C4-2B (cell line): ENCODE results near the gene ITGA3.

Source experiments
- CTCF ChIP-seq: fragments of 450-650 bp; conservative IDR thresholded peaks from 2 replicates; pipeline ENCODE4 v1.5.1; 2017; ENCODE audit warnings: mild to moderate bottlenecking
- ZFX ChIP-seq: fragments of 450-650 bp; IDR thresholded peaks from 2 replicates; pipeline ENCODE4 v1.6.1; 2017

GRCh38 chr17:50060951-50061712 lies 5.2 kb downstream of the ITGA3 start:
- TF ChIP-seq CTCF: no peak
- no peak for TF ChIP-seq ZFX
